ENCODE measurements around the gene ZNF800.

The ZNF800 gene

GRCh38 chr7:127338122-127338521, 54.4 kb downstream of the ZNF800 start:
- TF ChIP-seq, protein P1, sequence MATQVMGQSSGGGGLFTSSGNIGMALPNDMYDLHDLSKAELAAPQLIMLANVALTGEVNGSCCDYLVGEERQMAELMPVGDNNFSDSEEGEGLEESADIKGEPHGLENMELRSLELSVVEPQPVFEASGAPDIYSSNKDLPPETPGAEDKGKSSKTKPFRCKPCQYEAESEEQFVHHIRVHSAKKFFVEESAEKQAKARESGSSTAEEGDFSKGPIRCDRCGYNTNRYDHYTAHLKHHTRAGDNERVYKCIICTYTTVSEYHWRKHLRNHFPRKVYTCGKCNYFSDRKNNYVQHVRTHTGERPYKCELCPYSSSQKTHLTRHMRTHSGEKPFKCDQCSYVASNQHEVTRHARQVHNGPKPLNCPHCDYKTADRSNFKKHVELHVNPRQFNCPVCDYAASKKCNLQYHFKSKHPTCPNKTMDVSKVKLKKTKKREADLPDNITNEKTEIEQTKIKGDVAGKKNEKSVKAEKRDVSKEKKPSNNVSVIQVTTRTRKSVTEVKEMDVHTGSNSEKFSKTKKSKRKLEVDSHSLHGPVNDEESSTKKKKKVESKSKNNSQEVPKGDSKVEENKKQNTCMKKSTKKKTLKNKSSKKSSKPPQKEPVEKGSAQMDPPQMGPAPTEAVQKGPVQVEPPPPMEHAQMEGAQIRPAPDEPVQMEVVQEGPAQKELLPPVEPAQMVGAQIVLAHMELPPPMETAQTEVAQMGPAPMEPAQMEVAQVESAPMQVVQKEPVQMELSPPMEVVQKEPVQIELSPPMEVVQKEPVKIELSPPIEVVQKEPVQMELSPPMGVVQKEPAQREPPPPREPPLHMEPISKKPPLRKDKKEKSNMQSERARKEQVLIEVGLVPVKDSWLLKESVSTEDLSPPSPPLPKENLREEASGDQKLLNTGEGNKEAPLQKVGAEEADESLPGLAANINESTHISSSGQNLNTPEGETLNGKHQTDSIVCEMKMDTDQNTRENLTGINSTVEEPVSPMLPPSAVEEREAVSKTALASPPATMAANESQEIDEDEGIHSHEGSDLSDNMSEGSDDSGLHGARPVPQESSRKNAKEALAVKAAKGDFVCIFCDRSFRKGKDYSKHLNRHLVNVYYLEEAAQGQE (IDR thresholded peaks at IDR 0.05; ENCODE audit: insufficient read depth in 1 of 2, low read depth in 2 of 2, low read length in 2 of 2): no peak
- no peak for TF ChIP-seq POLR2AphosphoS5 (IDR thresholded peaks at IDR 0.05; ENCODE audit: low read depth, low read length)
- no peak for TF ChIP-seq SIN3A (IDR thresholded peaks at IDR 0.05; ENCODE audit: borderline replicate concordance, insufficient read depth, low read length)
- no peak for TF ChIP-seq TAF1 (IDR thresholded peaks at IDR 0.05; ENCODE audit: borderline replicate concordance, insufficient read depth, low read length)
- no peak for TF ChIP-seq FOXP2 (optimal IDR thresholded peaks at IDR 0.05; ENCODE audit: borderline replicate concordance, extremely low read depth, extremely low read length, insufficient read depth)

DNA sequence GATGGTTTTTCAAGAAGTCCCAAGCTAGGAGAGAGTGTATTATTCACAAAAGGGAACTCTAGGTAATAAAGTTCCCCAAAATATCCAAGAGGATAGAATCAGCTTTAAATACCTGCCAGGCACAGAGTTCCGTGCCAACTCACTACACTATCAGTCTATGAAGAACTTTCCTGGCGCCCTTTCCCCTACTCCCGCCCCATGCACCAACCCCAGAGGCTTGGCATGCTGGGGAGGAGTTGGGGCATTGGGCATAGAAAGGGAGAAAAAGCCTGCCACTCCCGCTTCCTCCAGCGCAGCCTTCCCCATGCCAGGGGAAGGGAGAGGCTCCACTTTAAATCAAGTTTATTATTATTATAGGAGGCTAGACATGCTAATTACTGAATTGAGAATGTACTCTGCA, 54.9 kb downstream of the ZNF800 start:
- TF ChIP-seq, protein P1 (IDR thresholded peaks at IDR 0.05; ENCODE audit: insufficient read depth in 1 of 2, low read depth in 2 of 2, low read length in 2 of 2): no peak
- no peak for TF ChIP-seq TAF1 (IDR thresholded peaks at IDR 0.05; ENCODE audit: borderline replicate concordance, insufficient read depth, low read length)
- TF ChIP-seq POLR2AphosphoS5 (IDR thresholded peaks at IDR 0.05; ENCODE audit: low read depth, low read length): no peak
- TF ChIP-seq SIN3A (IDR thresholded peaks at IDR 0.05; ENCODE audit: borderline replicate concordance, insufficient read depth, low read length): no peak
- TF ChIP-seq FOXP2 (optimal IDR thresholded peaks at IDR 0.05; ENCODE audit: borderline replicate concordance, extremely low read depth, extremely low read length, insufficient read depth): no peak

DNA sequence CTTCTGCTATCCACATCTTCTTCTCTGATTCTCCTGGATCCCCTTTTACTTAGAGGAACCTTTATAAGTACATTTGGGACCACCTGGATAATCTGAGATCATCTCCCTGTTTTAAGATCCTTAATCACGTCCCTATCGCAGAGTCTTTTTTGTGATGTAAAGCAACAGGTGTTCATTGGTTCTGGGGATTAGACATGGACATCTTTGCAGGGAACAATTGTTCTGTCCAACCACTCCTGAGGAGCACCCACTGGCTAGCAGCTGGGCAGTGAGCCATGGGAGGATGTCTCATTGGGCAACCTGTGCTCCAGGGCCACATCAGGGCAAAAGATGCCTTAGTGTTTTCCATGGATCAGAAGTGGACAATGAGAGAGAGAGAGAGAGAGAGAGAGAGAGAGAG, 56.0 kb downstream of the ZNF800 start:
- TF ChIP-seq POLR2AphosphoS5 (IDR thresholded peaks at IDR 0.05; ENCODE audit: low read depth, low read length) (no peak), SIN3A (IDR thresholded peaks at IDR 0.05; ENCODE audit: borderline replicate concordance, insufficient read depth, low read length) (no peak), FOXP2 (optimal IDR thresholded peaks at IDR 0.05; ENCODE audit: borderline replicate concordance, extremely low read depth, extremely low read length, insufficient read depth) (no peak), TAF1 (IDR thresholded peaks at IDR 0.05; ENCODE audit: borderline replicate concordance, insufficient read depth, low read length) (no peak)
- TF ChIP-seq, protein P1 (IDR thresholded peaks at IDR 0.05; ENCODE audit: insufficient read depth in 1 of 2, low read depth in 2 of 2, low read length in 2 of 2): no peak

DNA sequence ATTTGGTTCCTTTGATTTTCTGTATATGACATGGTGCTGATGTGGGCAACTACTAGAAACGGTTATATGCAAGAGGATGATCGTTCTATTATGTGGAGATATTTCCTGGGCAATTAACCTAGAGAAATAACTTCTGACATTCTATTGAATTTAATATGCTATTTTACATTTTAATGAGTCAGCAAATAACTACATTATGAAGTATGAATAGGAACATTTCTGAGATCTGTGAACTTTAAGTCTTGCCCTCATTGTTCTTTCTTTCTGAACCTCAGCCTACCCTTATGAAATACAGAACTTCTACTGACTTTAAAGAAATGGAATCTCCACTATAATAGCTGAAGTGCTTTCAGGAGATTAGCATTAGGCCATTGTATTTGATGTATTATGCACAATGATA, 59.6 kb downstream of the ZNF800 start:
- TF ChIP-seq, protein P1 (IDR thresholded peaks at IDR 0.05; ENCODE audit: insufficient read depth in 1 of 2, low read depth in 2 of 2, low read length in 2 of 2): no peak
- no peak for TF ChIP-seq FOXP2 (optimal IDR thresholded peaks at IDR 0.05; ENCODE audit: borderline replicate concordance, extremely low read depth, extremely low read length, insufficient read depth)
- TF ChIP-seq SIN3A (IDR thresholded peaks at IDR 0.05; ENCODE audit: borderline replicate concordance, insufficient read depth, low read length): no peak
- no peak for TF ChIP-seq POLR2AphosphoS5 (IDR thresholded peaks at IDR 0.05; ENCODE audit: low read depth, low read length)
- TF ChIP-seq TAF1 (IDR thresholded peaks at IDR 0.05; ENCODE audit: borderline replicate concordance, insufficient read depth, low read length): no peak

- TF ChIP-seq FOXP2 (optimal IDR thresholded peaks at IDR 0.05; ENCODE audit: borderline replicate concordance, extremely low read depth, extremely low read length, insufficient read depth) (no peak), TAF1 (IDR thresholded peaks at IDR 0.05; ENCODE audit: borderline replicate concordance, insufficient read depth, low read length) (no peak), POLR2AphosphoS5 (IDR thresholded peaks at IDR 0.05; ENCODE audit: low read depth, low read length) (no peak), SIN3A (IDR thresholded peaks at IDR 0.05; ENCODE audit: borderline replicate concordance, insufficient read depth, low read length) (no peak)
- TF ChIP-seq, protein P1 (IDR thresholded peaks at IDR 0.05; ENCODE audit: insufficient read depth in 1 of 2, low read depth in 2 of 2, low read length in 2 of 2): no peak
These were observed 62.4 kb downstream of the ZNF800 start for GRCh38 chr7:127330070-127330469.

All from PFSK-1 (cell line).